Omental fat pad (tissue), 4 donors: ENCODE data around the gene ARID3A. TPM values are rescaled to one million over a fixed set of nuclear protein-coding genes. Genes with fewer than 3 reads are reported as not detected.

Experiments
- ATAC-seq: fragments of 150-250 bp; one replicate; pipeline ENCODE4 v1.9.1; 2016; ENCODE audit warnings: mild to moderate bottlenecking, moderate library complexity; ENCODE audit not compliant: low FRiP score
- DNase-seq: peaks from one replicate; pipeline ENCODE4 v3.0.0-alpha.2; 2019; ENCODE audit warnings: low spot score
- total RNA-seq, 4 donors: library from RNA; depleted of rRNA; stranded (reverse); fragments of >200 nt; gene quantifications; one replicate each; pipeline ENCODE4 v1.1.0, GENCODE V29; 2016
- TF ChIP-seq, protein P1 (sequence below), 3 donors: fragments of 450-650 bp; IDR thresholded peaks; one replicate each; pipeline ENCODE4 v1.5.1; 2016 to 2017; ENCODE audit warnings: antibody characterized with exemption in 3 of 3, mild to moderate bottlenecking in 3 of 3, moderate library complexity in 2 of 3

ARID3A gene
- total RNA-seq, 4 donors from 2014 or later: 3.7 to 15.1 (median 7.7) TPM

DNA sequence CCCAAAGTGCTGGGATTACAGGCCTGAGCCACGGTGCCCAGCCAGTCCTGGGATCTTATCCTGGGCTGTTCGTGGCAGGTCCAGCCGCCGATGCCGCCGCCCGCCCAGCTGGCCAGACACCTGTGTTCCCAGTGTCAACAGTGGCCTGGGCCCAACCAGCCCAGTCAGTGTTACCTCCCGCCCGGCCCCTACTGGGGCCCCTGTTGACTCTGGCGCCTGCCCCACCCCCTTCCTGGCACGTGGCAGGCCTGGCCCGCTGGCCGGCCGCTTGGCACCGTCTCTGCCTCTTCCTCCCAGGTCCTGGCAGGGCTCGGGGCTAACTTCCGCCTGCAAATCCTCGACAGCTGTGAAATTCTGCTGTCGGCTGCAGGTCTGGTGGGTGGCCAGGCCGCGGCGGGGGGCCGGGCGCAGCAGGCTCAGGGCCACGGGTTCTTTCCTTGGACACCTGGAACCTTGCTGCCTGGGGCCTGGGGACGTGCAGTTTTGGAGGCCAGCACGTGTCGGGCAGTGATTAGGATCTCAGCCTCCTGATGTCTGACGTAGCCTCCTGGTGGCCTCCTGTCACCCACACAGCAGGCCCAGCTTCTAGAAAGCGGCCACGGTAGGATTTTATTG is 9.1 kb downstream of the ARID3A start:
- TF ChIP-seq, protein P1, sequence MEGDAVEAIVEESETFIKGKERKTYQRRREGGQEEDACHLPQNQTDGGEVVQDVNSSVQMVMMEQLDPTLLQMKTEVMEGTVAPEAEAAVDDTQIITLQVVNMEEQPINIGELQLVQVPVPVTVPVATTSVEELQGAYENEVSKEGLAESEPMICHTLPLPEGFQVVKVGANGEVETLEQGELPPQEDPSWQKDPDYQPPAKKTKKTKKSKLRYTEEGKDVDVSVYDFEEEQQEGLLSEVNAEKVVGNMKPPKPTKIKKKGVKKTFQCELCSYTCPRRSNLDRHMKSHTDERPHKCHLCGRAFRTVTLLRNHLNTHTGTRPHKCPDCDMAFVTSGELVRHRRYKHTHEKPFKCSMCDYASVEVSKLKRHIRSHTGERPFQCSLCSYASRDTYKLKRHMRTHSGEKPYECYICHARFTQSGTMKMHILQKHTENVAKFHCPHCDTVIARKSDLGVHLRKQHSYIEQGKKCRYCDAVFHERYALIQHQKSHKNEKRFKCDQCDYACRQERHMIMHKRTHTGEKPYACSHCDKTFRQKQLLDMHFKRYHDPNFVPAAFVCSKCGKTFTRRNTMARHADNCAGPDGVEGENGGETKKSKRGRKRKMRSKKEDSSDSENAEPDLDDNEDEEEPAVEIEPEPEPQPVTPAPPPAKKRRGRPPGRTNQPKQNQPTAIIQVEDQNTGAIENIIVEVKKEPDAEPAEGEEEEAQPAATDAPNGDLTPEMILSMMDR (IDR thresholded peaks at IDR 0.05): no peak
- ATAC-seq: peak; percentile 91
- DNase-seq: no peak

DNA sequence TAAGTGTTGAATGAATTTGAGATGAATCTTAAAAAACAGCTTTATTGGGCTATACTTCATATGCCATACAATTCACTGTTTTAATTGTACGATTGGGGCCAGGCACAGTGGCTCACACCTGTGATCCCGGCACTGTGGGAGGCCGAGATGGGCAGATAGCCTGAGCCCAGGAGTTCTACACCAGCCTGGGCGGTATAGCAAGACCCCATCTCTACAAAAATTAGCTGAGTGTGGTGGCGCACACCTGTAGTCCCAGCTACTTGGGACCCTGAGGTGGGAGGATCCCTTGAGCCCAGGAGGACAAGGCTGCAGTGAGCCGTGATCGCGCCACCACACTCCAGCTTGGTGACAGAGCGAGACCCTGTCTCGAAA is 10.3 kb downstream of the ARID3A start:
- DNase-seq (no peak), ATAC-seq (no peak)
- TF ChIP-seq, protein P1 (IDR thresholded peaks at IDR 0.05): no peak

DNA sequence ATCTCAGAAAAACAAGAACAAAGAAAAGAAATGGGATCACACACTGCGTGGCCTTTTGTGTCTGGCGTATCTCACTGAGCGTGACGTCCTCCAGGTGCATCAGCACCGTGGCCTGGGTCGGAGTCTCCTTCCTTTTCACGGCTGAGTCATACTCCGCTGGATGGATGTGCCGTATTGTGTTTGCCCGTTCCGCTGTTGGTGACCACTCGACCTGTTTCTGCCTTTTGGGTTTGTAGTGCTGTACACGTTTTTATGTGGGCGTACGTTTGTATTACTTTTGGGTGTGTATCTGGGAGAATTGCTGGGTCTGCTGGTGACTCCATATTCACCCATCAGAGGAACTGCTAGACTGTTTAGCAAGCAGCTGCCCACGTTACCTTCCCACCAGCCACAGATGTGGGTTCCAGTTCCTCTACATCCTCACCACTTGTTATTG is 11.4 kb downstream of the ARID3A start:
- ATAC-seq: no peak

DNA sequence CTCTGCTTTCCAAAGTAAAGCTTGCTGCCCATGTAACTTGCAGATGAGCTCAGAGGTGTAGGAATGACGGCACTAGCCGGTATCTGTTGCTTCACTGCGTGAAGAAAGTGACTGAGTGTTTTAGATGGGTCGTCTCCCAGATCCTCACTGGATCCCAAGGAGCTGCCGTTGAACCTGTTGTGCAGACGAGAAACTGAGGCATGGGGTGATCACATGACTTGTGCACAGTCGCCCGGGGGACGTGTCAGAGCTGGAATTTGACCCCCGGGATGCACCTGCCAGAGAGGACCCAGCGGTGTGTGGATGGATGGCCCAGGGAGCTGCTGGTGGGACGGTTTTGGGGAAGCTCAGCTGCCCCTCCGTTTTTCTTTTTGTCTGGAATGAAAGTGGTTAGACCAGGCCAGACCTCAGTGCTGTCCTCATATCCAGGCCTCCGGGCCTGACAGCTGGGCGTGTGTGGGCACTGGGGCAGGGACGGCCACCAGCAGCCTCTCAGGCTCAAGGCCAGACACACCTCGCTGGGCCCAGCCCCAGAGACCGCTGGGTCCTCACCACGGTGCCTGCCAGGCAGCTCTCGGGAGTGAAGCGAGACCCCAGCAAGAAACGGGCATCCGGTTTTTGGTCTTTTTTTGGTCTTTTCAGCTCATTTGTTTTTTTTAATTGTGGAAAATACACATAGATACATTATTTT is 12.5 kb downstream of the ARID3A start:
- no peak for DNase-seq
- ATAC-seq: no peak
- TF ChIP-seq, protein P1 (IDR thresholded peaks at IDR 0.05): no peak

More for the DNA sequence above, 11.4 kb downstream of the ARID3A start:
- no peak for DNase-seq
- TF ChIP-seq, protein P1 (IDR thresholded peaks at IDR 0.05): no peak

DNA sequence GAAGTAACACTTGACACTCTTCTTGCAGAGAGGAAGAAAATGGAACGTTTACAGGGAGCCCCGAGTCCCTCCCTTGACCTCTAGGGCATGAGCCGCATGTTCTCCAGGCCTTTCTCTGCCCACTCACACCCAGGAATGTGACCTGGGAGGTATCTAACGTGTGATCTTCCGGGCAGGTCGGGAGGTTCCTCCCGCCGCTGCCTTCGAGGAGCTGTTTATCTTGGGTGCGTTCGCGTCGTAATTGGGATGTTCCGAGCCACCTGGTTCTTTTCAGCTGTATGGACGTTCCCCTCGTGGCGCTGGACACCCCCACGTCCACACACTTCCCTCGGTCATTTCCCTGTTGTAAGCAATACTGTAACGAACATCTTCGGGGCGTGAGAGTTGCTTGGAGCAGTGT is 13.6 kb downstream of the ARID3A start:
- DNase-seq (no peak), ATAC-seq (no peak)

DNA sequence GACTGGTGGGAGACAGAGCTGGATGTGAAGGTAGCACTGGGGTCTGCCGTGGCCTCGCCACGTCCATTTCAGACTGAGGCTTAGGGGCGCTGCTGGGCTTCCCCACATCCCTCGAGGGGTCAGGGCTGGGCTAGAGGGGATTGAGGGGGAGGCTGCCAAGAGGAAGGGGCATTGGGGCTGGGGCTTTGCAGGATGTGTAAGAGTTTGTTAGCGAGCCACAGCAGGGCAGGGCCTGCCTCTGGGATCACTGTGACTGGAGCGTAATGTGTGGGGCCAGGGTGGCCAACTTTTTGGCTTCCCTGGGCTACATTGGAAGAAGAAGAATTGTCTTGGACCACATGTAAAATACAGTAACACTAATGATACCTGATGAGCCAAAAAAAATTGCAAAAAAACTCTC is 14.1 kb downstream of the ARID3A start:
- TF ChIP-seq, protein P1 (IDR thresholded peaks at IDR 0.05): no peak
- DNase-seq: no peak
- no peak for ATAC-seq

More for the DNA sequence above, 13.6 kb downstream of the ARID3A start:
- TF ChIP-seq, protein P1 (IDR thresholded peaks at IDR 0.05): no peak
